Measurements from ENCODE around the gene C2CD2. TPM values are rescaled to one million over a fixed set of nuclear protein-coding genes. Genes with fewer than 3 reads are reported as not detected.

The C2CD2 gene
- polyA plus RNA-seq, 1 donor (not counting 4 experiments of a cell fraction or from before 2014, with no cell fraction given): 39.9 TPM

DNA sequence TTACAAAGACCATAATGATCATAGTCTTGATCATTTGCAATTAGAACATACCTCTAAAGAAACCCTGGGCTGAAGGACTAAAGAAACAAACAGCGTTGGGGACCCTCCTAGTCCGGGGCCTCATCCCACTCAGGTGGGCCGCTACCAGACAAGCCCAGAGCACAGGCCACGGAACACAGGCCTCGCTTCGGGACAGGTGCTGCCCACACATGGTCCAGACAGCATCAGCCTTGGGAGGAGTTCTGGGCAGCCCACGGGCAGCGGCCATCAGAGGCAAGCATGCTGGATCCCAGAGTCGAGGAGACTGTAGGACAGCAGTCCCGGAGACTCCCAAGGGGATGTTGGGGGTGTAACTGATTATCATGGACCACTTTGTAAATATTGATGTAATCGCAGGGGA is 4.9 kb downstream of the C2CD2 start:
- dilution Hi-C loops (cut with MboI; ENCODE audit: extremely low pct_ligation_motif_present, low sequenced_read_pairs): no loop called here
- peaks cover 2% of the 10 kb centered on the region for H4K20me1 ChIP-seq (ENCODE audit: control insufficient read depth, extremely low read depth, insufficient read depth, low read length)
- H3K4me3 ChIP-seq (ENCODE audit: control insufficient read depth in 2 of 3, extremely low read depth in 1 of 3, insufficient read depth in 2 of 3, low read depth in 1 of 3, low read length in 3 of 3): no peak overlapping the region
- no peaks in the 10 kb centered on the region for H3K27me3 ChIP-seq (ENCODE audit: control insufficient read depth, extremely low read depth, insufficient read depth, low read length)
- no peak overlapping the region for H2AFZ ChIP-seq (ENCODE audit: control insufficient read depth, low read length)
- H3K9me3 ChIP-seq (ENCODE audit: control insufficient read depth, low read depth, low read length): no peaks in the 10 kb centered on the region
- TF ChIP-seq CTCF (optimal IDR thresholded peaks at IDR 0.05 in 1 of 3, IDR thresholded peaks at IDR 0.05 in 1 of 3, conservative IDR thresholded peaks at IDR 0.05 in 1 of 3; ENCODE audit: extremely low read depth in 1 of 3, insufficient read depth in 2 of 3, low read length in 3 of 3) (no peak), EZH2 (IDR thresholded peaks at IDR 0.05; ENCODE audit: low read length) (no peak)
- H3K4me2 ChIP-seq (ENCODE audit: control insufficient read depth, extremely low read depth, insufficient read depth, low read depth, low read length): no peak overlapping the region
- H3K4me1 ChIP-seq (ENCODE audit: control insufficient read depth, extremely low read depth, insufficient read depth, low read length): peaks cover 8% of the 10 kb centered on the region
- DNase-seq (ENCODE audit: low read depth, low spot score) (no peak), FAIRE-seq (no peak)
- peaks cover 88% of the 10 kb centered on the region for H3K79me2 ChIP-seq (ENCODE audit: control insufficient read depth, insufficient read depth, low read length)
- no peak overlapping the region for H3K9ac ChIP-seq (ENCODE audit: control insufficient read depth, extremely low read depth, insufficient read depth, low read length)
- H3K9me1 ChIP-seq (ENCODE audit: control insufficient read depth, extremely low read depth, insufficient read depth, low read length): peaks cover 3% of the 10 kb centered on the region
- peaks cover under 1 to 3% of the 10 kb centered on the region in 2 experiments for H3K36me3 ChIP-seq (ENCODE audit: control insufficient read depth in 2 of 2, extremely low read depth in 1 of 2, insufficient read depth in 2 of 2, low read length in 2 of 2)
- H3K27ac ChIP-seq (ENCODE audit: control insufficient read depth, insufficient read depth, low read length): no peak overlapping the region

DNA sequence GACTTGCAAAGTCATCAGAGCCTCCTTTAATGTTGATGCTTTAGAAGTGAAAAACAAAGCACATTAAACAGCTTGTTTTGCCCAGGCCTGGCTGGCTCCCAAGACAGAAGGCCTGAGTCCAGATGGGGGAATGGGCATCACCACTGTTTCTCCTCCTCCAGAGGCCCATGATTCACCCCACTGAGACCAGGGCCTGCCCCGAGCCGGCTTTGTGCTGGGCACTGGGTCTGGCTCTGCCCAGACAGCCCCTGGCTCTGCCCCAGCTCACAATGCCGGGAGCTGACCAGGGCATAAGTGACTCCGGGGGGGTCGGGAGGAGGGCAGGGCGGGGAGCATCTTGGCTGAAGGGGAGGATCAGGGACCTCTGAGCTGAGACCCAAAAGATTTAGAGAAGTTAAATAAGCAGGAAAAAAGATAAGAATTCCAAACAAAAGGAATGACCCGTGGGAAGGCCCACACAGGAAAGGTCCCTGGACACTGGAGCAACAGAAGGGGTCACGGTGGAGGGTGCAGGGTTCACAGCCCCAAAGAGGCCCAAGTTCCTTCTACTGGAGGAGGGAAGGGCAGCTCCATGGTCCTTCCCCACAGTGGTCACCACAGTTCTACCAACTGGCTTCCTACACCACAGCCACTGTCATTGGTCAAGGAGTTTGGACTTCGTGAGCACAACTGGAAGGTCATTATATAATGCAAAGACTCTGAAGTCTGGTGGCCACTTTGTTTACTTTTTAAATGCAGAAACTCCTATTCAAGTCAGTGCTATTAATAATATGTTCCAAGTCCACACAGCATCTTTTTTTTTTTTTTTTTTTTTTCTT is 5.5 kb downstream of the C2CD2 start:
- peaks cover 4 to 5% of the 10 kb centered on the region in 2 experiments for H3K36me3 ChIP-seq (ENCODE audit: control insufficient read depth in 2 of 2, extremely low read depth in 1 of 2, insufficient read depth in 2 of 2, low read length in 2 of 2)
- no peak overlapping the region for H3K27ac ChIP-seq (ENCODE audit: control insufficient read depth, insufficient read depth, low read length)
- dilution Hi-C loops (cut with MboI; ENCODE audit: extremely low pct_ligation_motif_present, low sequenced_read_pairs): no loop called here
- DNase-seq (ENCODE audit: low read depth, low spot score) (no peak), FAIRE-seq (no peak)
- H3K27me3 ChIP-seq (ENCODE audit: control insufficient read depth, extremely low read depth, insufficient read depth, low read length): no peaks in the 10 kb centered on the region
- no peak for TF ChIP-seq CTCF (optimal IDR thresholded peaks at IDR 0.05 in 1 of 3, IDR thresholded peaks at IDR 0.05 in 1 of 3, conservative IDR thresholded peaks at IDR 0.05 in 1 of 3; ENCODE audit: extremely low read depth in 1 of 3, insufficient read depth in 2 of 3, low read length in 3 of 3)
- TF ChIP-seq EZH2 (IDR thresholded peaks at IDR 0.05; ENCODE audit: low read length): no peak
- H3K9me3 ChIP-seq (ENCODE audit: control insufficient read depth, low read depth, low read length): no peaks in the 10 kb centered on the region
- H3K79me2 ChIP-seq (ENCODE audit: control insufficient read depth, insufficient read depth, low read length): peaks cover 92% of the 10 kb centered on the region
- no peak overlapping the region for H3K4me3 ChIP-seq (ENCODE audit: control insufficient read depth in 2 of 3, extremely low read depth in 1 of 3, insufficient read depth in 2 of 3, low read depth in 1 of 3, low read length in 3 of 3)
- peaks cover 8% of the 10 kb centered on the region for H3K4me1 ChIP-seq (ENCODE audit: control insufficient read depth, extremely low read depth, insufficient read depth, low read length)
- H3K9ac ChIP-seq (ENCODE audit: control insufficient read depth, extremely low read depth, insufficient read depth, low read length): no peak overlapping the region
- peaks cover 3% of the 10 kb centered on the region for H3K9me1 ChIP-seq (ENCODE audit: control insufficient read depth, extremely low read depth, insufficient read depth, low read length)
- H2AFZ ChIP-seq (ENCODE audit: control insufficient read depth, low read length): no peak overlapping the region
- H4K20me1 ChIP-seq (ENCODE audit: control insufficient read depth, extremely low read depth, insufficient read depth, low read length): peaks cover 2% of the 10 kb centered on the region
- no peak overlapping the region for H3K4me2 ChIP-seq (ENCODE audit: control insufficient read depth, extremely low read depth, insufficient read depth, low read depth, low read length)
